Endodermal cell (in vitro differentiated cells): Measurements from ENCODE around the gene GRIP1. TPM values are rescaled to one million over a fixed set of nuclear protein-coding genes. Genes with fewer than 3 reads are reported as not detected.

Source experiments
- DNase-seq: peaks from one replicate; pipeline ENCODE4 v3.0.0-alpha.2; 2017
- H3K27ac ChIP-seq: 2 replicates; pipeline ENCODE4 v1.5.1; 2013; ENCODE audit warnings: mild to moderate bottlenecking, low read depth, low read length, moderate library complexity
- H3K27me3 ChIP-seq: 2 replicates; pipeline ENCODE4 v1.6.1; 2013; ENCODE audit warnings: mild to moderate bottlenecking, low read length, moderate library complexity; ENCODE audit not compliant: insufficient read depth, control insufficient read depth, poor library complexity, severe bottlenecking
- H3K36me3 ChIP-seq: 2 replicates; pipeline ENCODE4 v1.7.0; 2013; ENCODE audit warnings: mild to moderate bottlenecking, low read length, moderate library complexity; ENCODE audit not compliant: control insufficient read depth, insufficient read depth
- H3K4me1 ChIP-seq: one replicate; pipeline ENCODE4 v1.7.0; 2013; ENCODE audit warnings: low read length; ENCODE audit not compliant: control insufficient read depth, insufficient read depth
- H3K4me3 ChIP-seq: 2 replicates; pipeline ENCODE4 v1.5.1; 2013; ENCODE audit warnings: mild to moderate bottlenecking, low read length, moderate library complexity
- H3K9ac ChIP-seq: 2 replicates; pipeline ENCODE4 v1.6.1; 2013; ENCODE audit warnings: mild to moderate bottlenecking, low read length, moderate library complexity; ENCODE audit not compliant: poor library complexity, severe bottlenecking; ENCODE audit errors: extremely low read depth
- H3K9me3 ChIP-seq: 2 replicates; pipeline ENCODE4 v1.6.1; 2013; ENCODE audit warnings: mild to moderate bottlenecking, low read length, moderate library complexity; ENCODE audit not compliant: control insufficient read depth
- H3K27ac Mint-ChIP-seq: 2 replicates; pipeline ENCODE4 v1.8.0; 2020; ENCODE audit warnings: mixed read lengths
- H3K27me3 Mint-ChIP-seq: 2 replicates; pipeline ENCODE4 v1.8.0; 2021; ENCODE audit warnings: mild to moderate bottlenecking, mixed read lengths; ENCODE audit not compliant: insufficient read depth
- H3K36me3 Mint-ChIP-seq: 2 replicates; pipeline ENCODE4 v1.8.0; 2020; ENCODE audit warnings: low read depth, mixed read lengths
- H3K4me1 Mint-ChIP-seq: 2 replicates; pipeline ENCODE4 v1.8.0; 2020; ENCODE audit warnings: mixed read lengths
- H3K4me3 Mint-ChIP-seq: 2 replicates; pipeline ENCODE4 v1.8.0; 2020; ENCODE audit warnings: mild to moderate bottlenecking, moderate library complexity, mixed read lengths
- H3K9me3 Mint-ChIP-seq: 2 replicates; pipeline ENCODE4 v1.8.0; 2020; ENCODE audit warnings: mild to moderate bottlenecking, mixed read lengths
- WGBS, 2 experiments: methylation state at CpG; one replicate each; pipeline versions ENCODE4 v1.1.5 to v1.1.7; 2013; ENCODE audit warnings: missing lambda C conversion rate in 2 of 2, mixed read lengths in 1 of 2; ENCODE audit not compliant: insufficient coverage in 1 of 2, insufficient read length in 1 of 2; 5-methylcytosine and 5-hydroxymethylcytosine counted together
- total RNA-seq, 2 donors: library from RNA; stranded (reverse); fragmentation: NEBNext Ultra II Directional in 1 of 2; extraction: Animal tissue kit (Norgen Biotek cat#: 25700) in 1 of 2; gene quantifications; 2 replicates in 1 of 2; 3 replicates in 1 of 2; pipeline ENCODE4 v1.2.1, GENCODE V29; 2021
- TF ChIP-seq, protein P1 (sequence below): fragments of 200-600 bp; sonication (generic); conservative IDR thresholded peaks from 2 replicates; pipeline ENCODE4 v1.5.0; 2021; ENCODE audit warnings: antibody characterized with exemption, mild to moderate bottlenecking

GRIP1 gene
- total RNA-seq, 2 donors from 2014 or later = 41.0 to 47.6 TPM

DNA sequence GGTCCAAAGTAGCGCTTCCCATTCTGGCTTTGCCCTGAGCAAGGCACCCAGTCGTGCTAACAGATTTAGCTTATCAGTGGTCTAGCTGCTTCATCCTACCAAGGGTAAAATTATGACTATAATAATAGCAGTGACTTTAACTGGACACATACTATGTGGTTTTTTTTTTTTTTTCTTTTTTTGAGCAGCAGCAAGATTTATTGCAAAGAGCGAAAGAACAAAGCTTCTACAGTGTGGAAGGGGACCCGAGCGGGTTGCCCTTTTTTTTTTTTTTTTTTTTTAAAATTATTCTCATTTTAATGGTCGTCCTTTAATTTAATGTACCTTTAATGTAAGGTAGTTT is 376.1 kb downstream of the GRIP1 start:
- Histone ChIP-seq H3K4me3 (peak overlapping the region; percentile 96), H3K4me1 (no peaks in the 10 kb centered on the region), H3K9ac (peak overlapping the region; percentile 81), H3K9me3 (no peaks in the 10 kb centered on the region), H3K36me3 (no peaks in the 10 kb centered on the region), H3K27ac (no peak overlapping the region), H3K27me3 (no peaks in the 10 kb centered on the region)
- DNase-seq = no peak
- Mint-ChIP-seq H3K4me1 (peaks cover 6% of the 10 kb centered on the region), H3K36me3 (peaks cover 16% of the 10 kb centered on the region), H3K27me3 (peaks cover 13% of the 10 kb centered on the region), H3K27ac (peak overlapping the region; percentile 99), H3K9me3 (no peaks in the 10 kb centered on the region), H3K4me3 (peak overlapping the region; percentile 95)
- WGBS, 2 experiments = 0% methylated on average over 2 of the region's 6 CpGs; no CpG with 5 or more reads in 1 of the 2 experiments
- TF ChIP-seq, protein P1, sequence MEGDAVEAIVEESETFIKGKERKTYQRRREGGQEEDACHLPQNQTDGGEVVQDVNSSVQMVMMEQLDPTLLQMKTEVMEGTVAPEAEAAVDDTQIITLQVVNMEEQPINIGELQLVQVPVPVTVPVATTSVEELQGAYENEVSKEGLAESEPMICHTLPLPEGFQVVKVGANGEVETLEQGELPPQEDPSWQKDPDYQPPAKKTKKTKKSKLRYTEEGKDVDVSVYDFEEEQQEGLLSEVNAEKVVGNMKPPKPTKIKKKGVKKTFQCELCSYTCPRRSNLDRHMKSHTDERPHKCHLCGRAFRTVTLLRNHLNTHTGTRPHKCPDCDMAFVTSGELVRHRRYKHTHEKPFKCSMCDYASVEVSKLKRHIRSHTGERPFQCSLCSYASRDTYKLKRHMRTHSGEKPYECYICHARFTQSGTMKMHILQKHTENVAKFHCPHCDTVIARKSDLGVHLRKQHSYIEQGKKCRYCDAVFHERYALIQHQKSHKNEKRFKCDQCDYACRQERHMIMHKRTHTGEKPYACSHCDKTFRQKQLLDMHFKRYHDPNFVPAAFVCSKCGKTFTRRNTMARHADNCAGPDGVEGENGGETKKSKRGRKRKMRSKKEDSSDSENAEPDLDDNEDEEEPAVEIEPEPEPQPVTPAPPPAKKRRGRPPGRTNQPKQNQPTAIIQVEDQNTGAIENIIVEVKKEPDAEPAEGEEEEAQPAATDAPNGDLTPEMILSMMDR = no peak

DNA sequence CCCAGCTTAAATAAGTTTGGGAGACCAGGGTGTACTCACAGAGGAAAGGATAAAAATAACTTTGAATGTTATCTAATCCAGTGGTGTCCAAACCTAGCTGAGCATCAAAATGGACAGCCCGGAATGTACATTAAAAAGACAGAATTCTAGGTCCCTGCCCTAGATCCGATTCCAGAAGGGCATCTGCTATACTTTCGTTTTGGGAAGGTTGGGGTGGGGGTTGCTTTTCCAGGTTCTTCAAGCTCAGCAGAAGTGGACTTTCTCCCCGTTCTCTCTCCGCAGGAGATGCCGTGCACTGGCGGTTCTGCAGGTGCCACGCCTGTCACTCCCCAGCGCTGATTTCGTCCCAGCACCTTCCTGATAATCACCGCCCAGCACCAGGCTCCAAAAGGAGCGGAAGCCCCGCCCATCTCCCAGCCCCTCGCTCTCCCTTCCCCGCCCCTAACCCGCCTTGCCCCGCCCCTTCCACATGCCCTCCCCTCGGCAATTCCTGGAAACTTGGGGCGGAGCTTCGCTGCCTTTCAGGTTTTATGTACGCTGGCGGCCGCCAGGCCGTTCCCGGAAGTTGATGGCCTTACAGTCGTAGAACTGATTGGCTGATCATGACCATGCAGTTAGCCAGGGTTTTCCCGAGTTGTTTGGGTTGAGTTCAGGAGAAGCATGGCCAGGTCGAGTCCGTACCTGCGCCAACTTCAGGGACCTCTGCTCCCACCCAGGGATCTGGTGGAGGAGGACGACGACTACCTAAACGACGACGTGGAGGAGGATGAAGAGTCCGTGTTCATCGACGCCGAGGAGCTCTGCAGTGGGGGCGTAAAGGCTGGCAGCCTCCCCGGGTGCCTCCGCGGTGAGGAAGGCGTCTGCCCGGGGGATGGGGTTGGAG is 376.7 kb downstream of the GRIP1 start, which contains the start of gene HELB:
HELB (plus strand) TSS at position 550 of the 883 bp plus-strand sequence; CDS start at position 661, 111 bp downstream.
- Mint-ChIP-seq H3K36me3 (peaks cover 16% of the 10 kb centered on the region), H3K27ac (peak within 1 kb of the TSS; percentile 99), H3K4me3 (peak within 1 kb of the TSS; percentile 95), H3K27me3 (peaks cover 13% of the 10 kb centered on the region), H3K9me3 (no peaks in the 10 kb centered on the region), H3K4me1 (peaks cover 6% of the 10 kb centered on the region)
- Histone ChIP-seq H3K27ac (no peak within 1 kb of the TSS), H3K36me3 (no peaks in the 10 kb centered on the region), H3K9ac (peak within 1 kb of the TSS; percentile 81), H3K4me1 (no peaks in the 10 kb centered on the region), H3K27me3 (no peaks in the 10 kb centered on the region), H3K9me3 (no peaks in the 10 kb centered on the region), H3K4me3 (peak within 1 kb of the TSS; percentile 96)
- peak; percentile 100 for DNase-seq
- TF ChIP-seq, protein P1 = no peak
- 1 to 3% methylated on average over 18 to 45 of the region's 45 CpGs for WGBS, 2 experiments

DNA sequence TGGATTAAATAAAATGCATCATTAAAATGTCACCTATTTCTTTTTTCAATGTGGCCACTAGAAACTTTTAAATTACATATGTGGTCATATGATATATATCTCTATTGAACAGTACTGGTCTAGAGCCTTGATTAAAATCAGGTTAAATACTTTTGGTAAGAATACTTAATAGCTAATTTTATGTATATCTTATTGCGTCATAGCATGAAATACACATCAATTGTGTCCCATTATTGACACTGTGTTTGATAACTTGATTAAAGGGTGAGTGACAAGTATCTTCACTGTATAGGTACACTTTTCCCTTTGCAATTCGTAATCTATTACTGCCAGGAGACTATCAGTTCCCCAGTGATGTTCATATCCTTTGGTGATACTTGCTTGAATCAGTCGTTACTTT is 381.0 kb downstream of the GRIP1 start:
- Histone ChIP-seq H3K9me3 (no peaks in the 10 kb centered on the region), H3K4me1 (no peaks in the 10 kb centered on the region), H3K27ac (no peak overlapping the region), H3K4me3 (no peak overlapping the region), H3K36me3 (no peaks in the 10 kb centered on the region), H3K27me3 (no peaks in the 10 kb centered on the region), H3K9ac (no peak overlapping the region)
- no peak overlapping the region for H3K4me3 Mint-ChIP-seq
- H3K9me3 Mint-ChIP-seq = no peaks in the 10 kb centered on the region
- peaks cover 4% of the 10 kb centered on the region for H3K4me1 Mint-ChIP-seq
- TF ChIP-seq, protein P1 = no peak
- no peak overlapping the region for H3K27ac Mint-ChIP-seq
- H3K27me3 Mint-ChIP-seq = peaks cover 13% of the 10 kb centered on the region
- DNase-seq = no peak
- 96 to 100% methylated on average over 2 of the region's 3 CpGs for WGBS, 2 experiments
- no peaks in the 10 kb centered on the region for H3K36me3 Mint-ChIP-seq
